NCI-H146 (cell line): Measurements from ENCODE around the gene SKAP2.

Experiments used
- DNase-seq: peaks from one replicate; lab custom pipeline; 2025; lab: John Stamatoyannopoulos, UW

SKAP2 gene

GRCh38 chr7:26759108-26759507, 105.3 kb downstream of the SKAP2 start:
- no peak for DNase-seq

GRCh38 chr7:26743205-26743604, 121.2 kb downstream of the SKAP2 start:
- DNase-seq, result no peak

DNA sequence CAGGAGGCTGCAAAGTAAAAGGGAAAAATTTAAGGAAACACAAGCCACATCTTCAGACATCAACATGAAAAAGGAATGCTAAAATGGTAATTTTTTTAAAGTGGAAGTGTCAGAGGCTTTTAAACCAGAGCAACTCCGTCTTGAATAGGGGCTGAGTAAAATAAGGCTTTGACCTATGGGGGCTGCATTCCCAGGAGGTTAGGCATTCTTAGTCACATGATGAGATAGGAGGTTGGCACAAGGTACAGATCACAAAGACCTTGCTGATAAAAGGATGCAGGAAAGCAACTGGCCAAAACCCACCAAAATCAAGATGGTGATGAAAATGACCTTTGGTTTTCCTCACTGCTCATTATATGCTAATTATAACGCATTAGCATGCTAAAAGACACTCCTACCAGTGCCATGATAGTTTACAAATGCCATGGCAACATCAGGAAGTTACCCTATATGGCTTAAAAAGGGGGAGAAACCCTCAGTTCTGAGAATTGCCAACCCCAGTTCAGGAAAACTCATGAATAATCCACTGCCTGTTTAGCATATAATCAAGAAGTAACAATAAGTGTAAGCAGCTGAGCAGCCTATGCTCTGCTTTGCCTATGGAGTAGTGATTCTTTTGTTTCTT, 128.3 kb downstream of the SKAP2 start:
- no peak for DNase-seq

DNA sequence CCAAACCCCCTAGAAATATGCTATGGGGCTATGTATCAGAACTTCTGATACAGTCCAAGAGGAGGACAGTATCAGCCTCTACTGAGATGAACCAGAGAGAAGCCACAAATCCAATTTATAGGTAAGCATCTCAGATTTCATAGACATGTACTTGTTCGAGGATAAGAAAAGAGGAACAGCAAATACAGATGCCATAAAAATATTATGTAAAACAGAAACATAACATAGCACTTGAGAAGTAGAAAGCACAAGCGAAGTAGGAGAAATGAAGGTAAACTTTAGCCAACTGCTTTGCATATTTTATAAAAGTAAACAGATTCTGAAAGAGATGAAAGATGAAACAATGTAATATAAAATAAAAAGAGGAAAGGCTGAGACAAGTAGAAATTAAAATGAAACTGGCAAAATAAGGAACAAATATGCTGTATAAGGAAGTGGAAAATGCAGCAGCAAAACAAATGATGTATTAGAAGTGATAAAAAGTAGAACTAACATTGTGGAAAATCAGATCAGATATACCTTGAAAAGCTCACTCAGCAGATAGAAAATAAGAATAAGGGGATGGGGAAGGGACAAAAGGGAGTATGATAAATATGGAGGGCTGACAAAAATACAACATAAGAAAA, 135.1 kb downstream of the SKAP2 start:
- no peak for DNase-seq

DNA sequence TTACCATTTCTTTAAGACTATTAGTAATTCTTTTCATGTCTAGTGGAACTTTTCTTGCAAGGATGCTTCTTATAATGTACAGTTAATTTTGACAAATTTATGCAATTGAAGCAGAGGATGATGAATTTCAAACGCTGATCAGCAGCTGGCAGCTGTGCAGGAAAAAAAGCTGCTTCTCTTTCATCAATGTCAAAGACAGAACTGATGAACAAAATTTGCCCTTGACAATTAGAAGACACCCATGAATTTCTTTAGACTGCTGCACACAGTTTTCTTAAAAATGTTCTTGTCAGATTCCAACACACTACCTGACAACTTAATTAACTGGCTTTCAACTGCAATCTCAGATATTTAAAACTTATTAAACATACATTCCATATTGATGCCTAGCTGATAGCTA, 138.3 kb downstream of the SKAP2 start:
- no peak for DNase-seq

DNA sequence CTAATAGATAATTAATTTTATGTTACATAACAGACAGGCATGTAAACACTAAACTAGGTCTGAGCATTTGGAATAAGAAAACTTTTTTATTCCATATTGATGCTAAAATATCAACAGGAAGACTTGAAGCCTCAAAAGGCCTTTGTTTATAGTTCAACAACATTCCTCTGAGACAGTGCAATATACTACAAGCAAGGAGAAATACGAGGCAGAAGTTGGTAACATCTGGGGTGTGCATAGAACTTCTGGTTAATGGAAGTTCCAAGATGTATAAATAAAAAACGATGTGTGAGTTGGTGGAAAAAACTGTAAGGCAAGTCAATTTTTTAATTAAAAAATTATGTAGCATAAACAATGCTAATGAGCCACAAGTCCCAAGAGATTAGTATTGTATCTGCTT, 139.6 kb downstream of the SKAP2 start:
- no peak for DNase-seq

GRCh38 chr7:26723129-26723528, 141.3 kb downstream of the SKAP2 start:
- DNase-seq, result no peak

DNA sequence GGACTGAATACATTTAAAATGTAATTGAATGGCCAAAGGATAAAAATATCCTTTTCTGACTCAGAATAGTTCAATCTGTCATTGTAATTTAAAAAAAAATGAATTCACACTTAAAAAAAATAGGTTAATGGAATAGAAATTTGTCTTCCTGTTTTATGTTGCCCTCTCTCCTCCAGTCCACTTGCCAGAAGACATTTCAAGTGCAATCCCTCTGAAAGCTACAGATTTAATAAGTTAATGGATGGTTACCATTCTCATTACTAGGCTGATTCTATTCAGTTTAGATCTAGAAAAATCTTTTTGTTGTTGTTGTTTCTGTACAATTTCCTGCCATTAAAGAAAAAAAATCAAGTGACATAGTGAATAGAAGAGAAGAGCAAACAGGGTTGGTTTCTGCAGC, 142.9 kb downstream of the SKAP2 start:
- no peak for DNase-seq

- no peak for DNase-seq
Measured at GRCh38 chr7:26718063-26718462, 146.3 kb downstream of the SKAP2 start.

DNA sequence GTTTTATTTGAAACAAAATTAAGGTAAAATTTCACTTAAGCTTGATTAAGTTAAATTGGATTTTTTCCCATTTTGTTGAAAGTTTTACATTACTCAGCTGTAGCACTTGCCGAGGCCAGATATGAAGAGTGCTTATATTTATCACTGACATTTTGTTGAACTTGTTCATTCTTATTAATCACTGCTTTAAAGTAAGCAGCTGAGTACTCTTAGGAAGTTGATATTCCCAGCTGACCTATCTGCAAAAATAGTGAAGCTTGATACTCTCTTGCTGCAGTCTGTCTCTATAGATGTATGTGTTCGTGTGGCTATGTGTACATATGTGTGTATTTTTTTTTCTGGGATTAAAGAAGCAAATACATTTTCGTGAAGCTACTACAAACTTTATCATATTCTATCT, 150.0 kb downstream of the SKAP2 start:
- DNase-seq, result no peak

DNA sequence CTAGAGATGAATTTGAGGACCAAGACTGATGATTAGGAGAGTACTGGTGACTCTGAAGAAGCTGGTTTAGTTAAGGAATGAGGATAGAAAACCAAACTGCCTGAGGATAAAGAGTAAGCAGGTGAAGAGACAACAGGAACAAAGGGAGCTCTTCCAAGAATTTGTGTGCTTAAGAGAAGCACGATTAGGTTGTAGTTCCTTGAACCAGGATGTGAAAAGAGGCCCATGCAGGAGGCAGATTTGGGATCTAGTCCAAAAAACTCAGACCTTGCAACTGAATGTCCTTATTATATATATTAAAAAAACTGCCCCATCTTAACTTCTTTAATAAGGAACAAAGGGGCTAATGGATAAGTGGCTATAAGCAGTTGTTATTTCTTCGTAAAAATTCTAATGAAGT, 150.4 kb downstream of the SKAP2 start:
- DNase-seq, result no peak

DNA sequence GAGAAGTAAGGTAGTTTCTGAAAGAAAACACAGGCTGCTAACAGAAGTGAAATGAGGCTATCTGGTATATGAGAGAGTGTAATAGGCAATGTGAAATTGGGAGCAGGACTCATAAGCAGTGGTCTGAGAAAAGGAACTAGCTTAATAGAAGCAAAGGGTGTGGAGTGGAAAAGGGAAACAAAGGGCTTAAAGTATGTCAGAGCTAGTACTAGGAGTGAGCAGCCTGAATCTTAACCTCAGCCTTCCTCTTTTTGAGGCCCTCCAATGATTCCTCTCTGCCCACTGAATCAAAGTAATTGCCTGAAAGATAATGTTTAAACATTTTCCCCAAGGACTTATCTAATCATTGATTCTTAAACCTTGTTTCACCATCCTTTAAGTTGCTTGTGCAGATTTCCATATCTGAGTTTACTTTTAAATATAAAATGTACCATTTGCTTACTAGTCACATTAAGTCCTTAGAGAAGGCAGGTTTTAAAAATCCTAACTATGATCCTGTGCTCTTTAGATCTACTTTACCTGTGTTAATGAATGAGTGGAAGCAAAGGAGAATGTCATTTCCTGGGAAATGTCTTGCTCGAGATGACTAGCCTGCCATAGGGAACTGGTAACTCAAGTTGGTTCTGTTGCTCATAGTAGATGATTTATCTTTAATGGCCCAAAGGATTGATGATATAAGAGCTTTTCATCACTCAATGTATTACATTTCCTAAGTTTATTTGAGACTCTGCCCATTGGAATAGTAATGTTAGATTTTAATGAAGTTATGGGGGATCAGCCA, 155.0 kb downstream of the SKAP2 start:
- no peak for DNase-seq

DNA sequence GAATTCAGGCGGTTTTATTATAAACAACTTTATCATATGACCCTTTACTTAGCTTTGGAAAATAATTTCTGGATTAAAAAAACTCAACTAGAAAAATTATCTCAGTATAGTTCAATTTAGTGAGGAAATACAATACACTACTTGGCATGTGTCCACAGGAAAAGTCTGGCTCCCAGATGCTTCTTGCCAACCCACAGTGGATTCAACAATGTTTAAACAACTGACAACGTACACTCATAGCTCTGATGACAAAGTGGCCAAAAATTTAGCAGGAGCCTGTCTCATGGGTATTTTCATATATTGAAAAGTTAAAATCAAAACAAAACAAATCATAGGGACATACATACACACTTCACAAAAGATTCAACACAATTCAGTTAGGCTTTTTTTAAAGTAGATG, 158.8 kb downstream of the SKAP2 start:
- no peak for DNase-seq

- DNase-seq, result no peak
Measured at GRCh38 chr7:26704786-26705185, 159.6 kb downstream of the SKAP2 start.

- DNase-seq, result no peak
Measured at GRCh38 chr7:26704036-26704435, 160.4 kb downstream of the SKAP2 start.

DNA sequence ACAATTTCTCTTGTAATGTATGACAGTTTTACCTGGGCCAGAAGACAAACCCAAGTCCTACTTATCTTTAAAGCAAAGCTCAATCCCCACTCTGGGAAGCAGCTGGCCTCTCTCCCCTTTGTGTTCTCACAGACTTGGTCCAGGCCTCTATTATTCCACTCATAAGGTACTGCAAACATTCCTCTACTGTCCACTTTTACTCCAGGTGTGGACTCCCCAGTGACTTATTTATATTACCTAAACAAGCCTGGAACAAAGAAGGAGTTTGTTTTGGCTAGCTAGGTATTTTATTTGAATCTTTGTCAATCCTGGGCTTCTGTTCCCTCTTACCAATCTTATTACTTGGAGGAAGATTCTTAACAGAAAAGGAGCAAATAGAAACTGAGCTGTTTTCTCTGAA, 163.5 kb downstream of the SKAP2 start:
- DNase-seq, result no peak

GRCh38 chr7:26700386-26700785, 164.0 kb downstream of the SKAP2 start:
- no peak for DNase-seq

DNA sequence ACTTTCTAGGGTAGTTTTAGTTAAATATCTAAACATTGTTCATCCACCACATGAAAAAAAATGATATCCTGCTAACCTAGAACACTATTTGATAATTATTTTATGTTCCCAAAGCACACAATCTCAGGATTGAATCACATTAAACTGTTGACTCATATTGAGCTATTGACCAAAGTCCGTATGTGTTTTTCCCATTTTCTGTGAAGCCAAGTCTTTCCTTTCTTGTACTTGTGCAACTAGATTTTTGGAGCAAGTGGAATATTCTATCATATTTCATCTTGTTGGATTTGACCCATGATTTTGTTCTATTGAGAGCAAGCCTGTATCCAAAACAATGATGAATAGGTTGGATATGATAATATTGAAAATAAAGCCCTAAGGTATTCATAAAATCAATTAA, 164.6 kb downstream of the SKAP2 start:
- no peak for DNase-seq

- DNase-seq, result no peak
Measured at GRCh38 chr7:26698806-26699205, 165.6 kb downstream of the SKAP2 start.

- DNase-seq, result no peak
Measured at GRCh38 chr7:26698194-26698593, 166.2 kb downstream of the SKAP2 start.

- no peak for DNase-seq
Measured at GRCh38 chr7:26696978-26697377, 167.4 kb downstream of the SKAP2 start.

DNA sequence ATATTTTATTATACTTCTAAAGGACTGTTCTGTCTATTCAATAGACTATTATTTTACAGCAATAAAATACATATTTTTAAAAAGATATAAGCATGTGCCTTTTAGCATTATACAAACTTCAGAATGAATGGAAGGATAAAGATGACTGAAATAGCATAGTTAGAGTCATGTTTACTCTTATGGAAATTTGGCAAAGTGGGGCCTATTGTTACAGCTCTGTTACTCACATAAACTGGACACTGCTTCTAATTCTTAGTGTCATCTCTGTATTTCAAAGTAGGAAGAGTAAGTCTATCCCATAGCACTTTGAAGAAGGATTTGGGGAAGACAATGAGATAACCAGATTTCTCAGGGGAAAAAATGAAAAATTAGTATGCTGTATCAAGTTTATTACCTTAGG, 168.2 kb downstream of the SKAP2 start:
- no peak for DNase-seq

DNA sequence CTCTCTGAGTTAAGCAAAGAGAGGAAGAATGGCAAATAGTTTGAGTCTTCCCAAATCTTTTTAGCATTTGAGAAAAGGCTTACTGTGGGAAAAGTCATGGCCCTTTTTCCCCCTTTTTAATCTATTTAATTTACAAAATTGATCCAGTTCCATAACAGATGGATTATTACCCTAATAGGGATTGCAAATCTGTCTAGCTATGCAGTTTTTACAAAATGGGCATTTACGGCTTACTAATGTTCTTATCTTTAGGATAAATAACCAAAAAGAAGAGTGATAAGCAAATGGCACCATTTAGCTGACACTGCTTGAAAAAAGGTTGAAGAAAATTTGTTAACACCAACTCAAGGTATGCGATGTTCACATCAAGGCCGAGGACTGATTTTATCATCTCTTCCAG, 169.7 kb downstream of the SKAP2 start:
- no peak for DNase-seq

DNA sequence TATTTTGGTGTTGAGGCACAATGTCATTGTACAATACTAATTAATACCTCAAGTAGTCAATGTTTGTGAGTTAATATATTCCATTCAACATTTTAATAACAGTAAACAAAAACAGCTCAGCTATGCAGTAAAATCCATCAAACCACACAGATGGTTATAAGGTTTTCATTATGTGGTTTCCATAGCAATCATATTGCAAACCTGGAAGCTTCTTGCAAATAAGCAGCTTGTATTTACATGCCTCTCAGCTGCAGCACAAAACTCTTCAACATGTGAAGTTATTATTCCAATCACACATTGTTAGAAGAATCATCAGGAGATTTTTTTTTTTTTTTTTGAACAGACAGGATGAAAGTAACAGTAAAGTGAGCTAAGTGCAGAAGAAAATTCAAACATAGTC, 170.2 kb downstream of the SKAP2 start:
- DNase-seq, result no peak
